HG02943 (cell line): Measurements from ENCODE around the gene VWCE.

Source experiments
- ATAC-seq: cut with Tn5 transposase; IDR thresholded peaks from one replicate; pipeline ENCODE4 v1.9.1; 2021; ENCODE audit warnings: mild to moderate bottlenecking, low read depth, moderate library complexity; ENCODE audit not compliant: unreplicated experiment

VWCE gene, protein sequence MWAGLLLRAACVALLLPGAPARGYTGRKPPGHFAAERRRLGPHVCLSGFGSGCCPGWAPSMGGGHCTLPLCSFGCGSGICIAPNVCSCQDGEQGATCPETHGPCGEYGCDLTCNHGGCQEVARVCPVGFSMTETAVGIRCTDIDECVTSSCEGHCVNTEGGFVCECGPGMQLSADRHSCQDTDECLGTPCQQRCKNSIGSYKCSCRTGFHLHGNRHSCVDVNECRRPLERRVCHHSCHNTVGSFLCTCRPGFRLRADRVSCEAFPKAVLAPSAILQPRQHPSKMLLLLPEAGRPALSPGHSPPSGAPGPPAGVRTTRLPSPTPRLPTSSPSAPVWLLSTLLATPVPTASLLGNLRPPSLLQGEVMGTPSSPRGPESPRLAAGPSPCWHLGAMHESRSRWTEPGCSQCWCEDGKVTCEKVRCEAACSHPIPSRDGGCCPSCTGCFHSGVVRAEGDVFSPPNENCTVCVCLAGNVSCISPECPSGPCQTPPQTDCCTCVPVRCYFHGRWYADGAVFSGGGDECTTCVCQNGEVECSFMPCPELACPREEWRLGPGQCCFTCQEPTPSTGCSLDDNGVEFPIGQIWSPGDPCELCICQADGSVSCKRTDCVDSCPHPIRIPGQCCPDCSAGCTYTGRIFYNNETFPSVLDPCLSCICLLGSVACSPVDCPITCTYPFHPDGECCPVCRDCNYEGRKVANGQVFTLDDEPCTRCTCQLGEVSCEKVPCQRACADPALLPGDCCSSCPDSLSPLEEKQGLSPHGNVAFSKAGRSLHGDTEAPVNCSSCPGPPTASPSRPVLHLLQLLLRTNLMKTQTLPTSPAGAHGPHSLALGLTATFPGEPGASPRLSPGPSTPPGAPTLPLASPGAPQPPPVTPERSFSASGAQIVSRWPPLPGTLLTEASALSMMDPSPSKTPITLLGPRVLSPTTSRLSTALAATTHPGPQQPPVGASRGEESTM

GRCh38 chr11:61294717-61295595 lies at the start of gene VWCE:
VWCE (minus strand) TSS chr11:61295316; CDS start chr11:61295037, 279 bp downstream.
- peak; percentile 71 for ATAC-seq

DNA sequence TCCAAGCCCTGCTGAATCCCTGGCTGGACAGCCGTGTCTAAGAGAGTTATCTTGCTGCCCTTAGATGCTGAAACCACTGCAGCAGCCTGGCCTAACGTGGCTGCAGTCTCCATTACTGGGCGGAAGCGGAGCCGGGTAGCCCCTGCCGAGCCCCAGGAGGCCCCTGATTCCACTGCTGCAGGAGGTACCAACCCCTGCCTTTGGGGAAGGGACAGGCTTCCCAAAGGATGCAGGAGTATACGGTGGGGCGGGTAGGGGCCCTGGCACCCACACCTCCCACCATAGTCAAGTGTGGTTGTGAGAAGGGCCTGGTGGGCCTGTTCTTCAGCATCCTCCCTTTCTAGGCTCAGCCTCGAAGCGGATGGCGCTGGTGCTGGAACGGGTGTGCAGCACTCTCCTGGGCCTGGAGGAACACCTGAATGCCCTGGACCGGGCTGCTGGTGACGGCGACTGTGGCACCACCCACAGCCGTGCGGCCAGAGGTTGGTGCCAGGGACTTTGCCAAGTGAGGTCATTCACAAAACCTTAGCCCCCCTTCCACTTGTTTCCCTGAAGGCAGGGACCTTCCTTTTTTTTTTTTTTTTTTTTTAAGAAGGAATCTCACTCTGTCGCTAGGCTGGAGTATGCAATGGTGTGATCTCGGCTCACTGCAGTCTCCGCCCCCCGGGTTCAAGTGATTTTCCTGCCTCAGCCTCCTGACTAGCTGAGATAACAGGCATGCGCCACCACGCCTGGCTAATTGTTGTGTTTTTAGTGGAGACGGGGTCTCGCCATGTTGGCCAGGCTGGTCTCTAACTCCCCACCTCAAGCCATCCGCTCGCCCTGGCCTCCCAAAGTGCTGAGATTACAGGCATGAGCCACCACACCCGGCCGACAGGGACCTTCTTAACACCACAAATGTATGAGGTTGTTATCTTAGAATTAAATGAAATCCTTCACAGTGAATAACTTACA lies 49.0 kb upstream of the VWCE start:
- ATAC-seq = no peak

DNA sequence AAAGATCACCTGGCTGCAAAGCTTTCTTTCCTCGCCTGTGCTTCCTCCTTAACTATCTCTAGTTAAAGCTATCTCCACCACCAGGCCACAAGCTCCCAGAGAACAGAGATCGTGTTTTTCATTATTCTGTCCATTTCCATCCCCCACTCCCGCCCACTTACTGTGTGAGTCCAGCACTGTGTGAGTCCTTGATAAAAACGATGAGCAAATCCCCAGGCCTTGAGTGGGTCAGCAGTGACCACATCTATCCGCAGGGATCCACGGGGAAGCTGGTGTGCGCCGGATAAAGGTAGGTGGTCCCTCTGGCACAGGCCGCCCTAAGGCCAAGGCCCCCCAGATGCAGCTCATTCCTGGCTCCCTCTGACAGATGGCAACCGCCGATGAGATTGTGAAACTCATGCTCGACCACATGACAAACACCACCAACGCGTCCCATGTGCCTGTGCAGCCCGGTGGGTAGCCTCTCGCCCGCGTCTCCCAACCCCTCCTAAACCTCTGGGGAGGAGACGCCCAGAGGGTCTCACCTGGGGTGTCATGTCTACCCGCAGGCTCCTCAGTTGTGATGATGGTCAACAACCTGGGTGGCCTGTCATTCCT lies 47.2 kb upstream of the VWCE start:
- ATAC-seq = no peak

- no peak for ATAC-seq
These were observed 46.6 kb upstream of the VWCE start for GRCh38 chr11:61341706-61342105.

DNA sequence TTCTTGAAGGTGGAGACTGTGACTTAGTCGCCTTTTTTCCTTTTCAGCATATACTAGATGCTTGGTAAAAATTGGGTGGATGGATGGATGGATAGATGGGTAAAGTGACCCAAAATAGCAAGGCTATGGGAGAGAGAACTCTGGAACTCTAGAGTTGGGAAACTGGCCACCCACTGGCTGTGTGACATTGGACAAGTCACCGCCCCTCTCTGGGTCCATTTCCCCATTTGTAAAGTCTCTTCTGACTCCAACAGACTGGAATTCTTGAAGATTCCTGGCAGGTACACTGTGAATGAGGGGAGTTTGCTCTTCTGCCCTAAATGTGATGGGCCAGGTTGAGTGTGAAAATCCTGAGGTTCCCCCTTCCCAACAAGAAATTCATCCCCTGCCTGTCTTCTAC lies 45.9 kb upstream of the VWCE start:
- no peak for ATAC-seq

GRCh38 chr11:61339490-61339878 lies 44.4 kb upstream of the VWCE start:
- ATAC-seq = no peak

GRCh38 chr11:61338783-61339489 lies 43.8 kb upstream of the VWCE start:
- no peak for ATAC-seq

GRCh38 chr11:61337706-61338470 lies 42.8 kb upstream of the VWCE start:
- ATAC-seq = no peak

GRCh38 chr11:61336171-61336935 lies 41.2 kb upstream of the VWCE start:
- ATAC-seq = no peak

DNA sequence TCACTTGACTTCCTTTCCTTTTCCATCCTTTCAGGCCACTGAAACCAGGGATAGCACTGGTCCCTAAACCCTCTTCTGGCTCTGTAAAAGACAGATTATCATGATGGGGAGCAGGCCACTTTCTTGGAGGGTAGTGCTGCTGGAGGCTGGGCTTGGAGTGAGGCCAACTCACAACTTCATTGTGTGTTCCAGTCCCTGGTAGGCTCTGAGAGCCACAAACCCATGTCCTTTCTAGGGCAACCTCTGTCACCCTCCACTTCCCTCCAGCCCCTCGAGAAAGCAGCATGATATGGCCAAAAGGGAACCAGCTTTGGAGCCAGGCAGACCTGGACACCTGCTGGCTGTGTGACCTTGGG lies 40.2 kb upstream of the VWCE start:
- ATAC-seq = no peak

GRCh38 chr11:61334434-61335354 lies 39.6 kb upstream of the VWCE start:
- ATAC-seq = no peak

- ATAC-seq = peak; percentile 7
These were observed 38.7 kb upstream of the VWCE start for GRCh38 chr11:61333550-61334433.

GRCh38 chr11:61332797-61333549 lies 37.9 kb upstream of the VWCE start, which contains the start of the genes DDB1 and TKFC:
DDB1 (minus strand) TSS chr11:61333105; CDS start chr11:61332968, 137 bp downstream.
TKFC (plus strand) TSS chr11:61333228; CDS start chr11:61334729, 1,501 bp downstream.
- peak; percentile 77 for ATAC-seq

GRCh38 chr11:61332281-61332796 lies 37.2 kb upstream of the VWCE start:
- no peak for ATAC-seq
